ENCODE results near the gene GIMAP1. TPM values are rescaled to one million over a fixed set of nuclear protein-coding genes. Genes with fewer than 3 reads are reported as not detected.

The GIMAP1 gene
- total and polyA plus RNA-seq, 2 of the 8 experiments (the other 6 are each of a cell fraction or from before 2014, with no cell fraction given): not detected

GRCh38 chr7:150759479-150759878 is 43.1 kb downstream of the GIMAP1 start:
- H3K4me1 ChIP-seq (replicated peaks in 1 of 4; ENCODE audit: control insufficient read depth in 3 of 4, insufficient read depth in 4 of 4, low read length in 3 of 4): no peaks in the 10 kb centered on the region
- no peak overlapping the region for H2BK12ac ChIP-seq (ENCODE audit: low read depth, low read length)
- H2BK120ac ChIP-seq (replicated peaks; ENCODE audit: low read depth, low read length): no peak overlapping the region
- H3K23me2 ChIP-seq (ENCODE audit: low read depth, low read length): no peaks in the 10 kb centered on the region
- H4K20me1 ChIP-seq (replicated peaks in 1 of 2; ENCODE audit: control insufficient read depth in 1 of 2, insufficient read depth in 2 of 2, low read length in 2 of 2): no peaks in the 10 kb centered on the region
- H3K4ac ChIP-seq (replicated peaks; ENCODE audit: insufficient read length, low read depth, low read length): no peak overlapping the region
- no peak overlapping the region for H4K5ac ChIP-seq (ENCODE audit: insufficient read length, low read depth, low read length)
- H2BK15ac ChIP-seq (ENCODE audit: low read length): no peak overlapping the region
- no peak overlapping the region for H3K4me3 ChIP-seq (ENCODE audit: extremely low read depth in 1 of 4, insufficient read depth in 2 of 4, low read depth in 3 of 4, low read length in 4 of 4)
- H3K23ac ChIP-seq (ENCODE audit: insufficient read length): no peak overlapping the region
- H3K79me1 ChIP-seq (ENCODE audit: low read depth, low read length): no peaks in the 10 kb centered on the region
- H3K27me3 ChIP-seq (replicated peaks in 1 of 4; ENCODE audit: control insufficient read depth in 3 of 4, extremely low read depth in 1 of 4, insufficient read depth in 3 of 4, low read length in 3 of 4): no peaks in the 10 kb centered on the region
- H2BK5ac ChIP-seq (ENCODE audit: low read depth, low read length): no peak overlapping the region
- H3K14ac ChIP-seq (ENCODE audit: insufficient read length): no peak overlapping the region
- 100% methylated on average over 1 of the region's 1 CpG; no CpG with 5 or more reads in 1 of the 2 experiments for WGBS, 2 experiments (ENCODE audit: extremely low coverage in 1 of 2, insufficient coverage in 1 of 2, insufficient read length in 1 of 2, insufficient replicate concordance in 2 of 2, low coverage in 1 of 2, low lambda C conversion rate in 2 of 2, missing lambda C conversion rate in 1 of 2)
- H4K91ac ChIP-seq (replicated peaks; ENCODE audit: insufficient read length, low read length): no peak overlapping the region
- no peak overlapping the region for H3K56ac ChIP-seq (replicated peaks; ENCODE audit: insufficient read length, low read depth, low read length)
- H3K36me3 ChIP-seq (ENCODE audit: control insufficient read depth in 2 of 4, insufficient read depth in 4 of 4, low read length in 3 of 4): no peaks in the 10 kb centered on the region
- H4K8ac ChIP-seq (ENCODE audit: extremely low read depth, insufficient read depth, low read length): no peak overlapping the region
- no peak overlapping the region for H2AK5ac ChIP-seq (ENCODE audit: low read depth, low read length)
- FAIRE-seq (no peak), DNase-seq (ENCODE audit: low read depth in 1 of 2, low spot score in 2 of 2) (no peak)
- H3K18ac ChIP-seq (ENCODE audit: extremely low read depth, low read length): no peak overlapping the region
- no peaks in the 10 kb centered on the region for H3K79me2 ChIP-seq (ENCODE audit: control insufficient read depth in 1 of 2, insufficient read depth in 2 of 2, low read length in 2 of 2)
- H3K9me3 ChIP-seq (ENCODE audit: insufficient read depth in 2 of 2, low read depth in 1 of 2, low read length in 1 of 2): no peaks in the 10 kb centered on the region
- CTCF ChIA-PET (ENCODE audit: partially characterized antibody): interaction anchor here (0.7 to 1.1 kb wide), 3 partner anchors 9 to 315 kb away, joined by 3 to 8 read pairs (median 3); no protein-coding TSS in a partner anchor
- no peak overlapping the region for H3K9ac ChIP-seq (replicated peaks in 1 of 4; ENCODE audit: extremely low read depth in 1 of 4, low read depth in 3 of 4, low read length in 3 of 4)
- H3K27ac ChIP-seq (ENCODE audit: low read depth, low read length): no peak overlapping the region
- no peak overlapping the region for H2BK20ac ChIP-seq (ENCODE audit: low read length)
- H2AFZ ChIP-seq (ENCODE audit: low read length): no peak overlapping the region
- H3K4me2 ChIP-seq (ENCODE audit: insufficient read depth in 1 of 2, low read depth in 2 of 2, low read length in 2 of 2): no peak overlapping the region
- POLR2A ChIA-PET (ENCODE audit: partially characterized antibody): no interaction called here
- TF ChIP-seq TAF7 (optimal IDR thresholded peaks at IDR 0.05; ENCODE audit: borderline replicate concordance, low read depth, low read length) (no peak), SRF (IDR thresholded peaks at IDR 0.05; ENCODE audit: low read depth, low read length) (no peak), SP2 (IDR thresholded peaks at IDR 0.05; ENCODE audit: low read length) (no peak)

All from H1 (cell line).